Caco-2 (cell line): ENCODE data around the gene NRXN3. TPM values are rescaled to one million over a fixed set of nuclear protein-coding genes. Genes with fewer than 3 reads are reported as not detected.

Experiments
- BruUV-seq: library from RNA; stranded (reverse); fragments of 400-500 nt; replicated peaks from 2 replicates; lab custom pipeline; 2021; lab: Mats Ljungman, UMichigan
- CTCF ChIA-PET: fragments of 300-600 bp; sonication (Branson Sonifier 250); formaldehyde crosslinking; loops from one replicate; lab custom pipeline; 2022; ENCODE audit warnings: antibody characterized with exemption; lab: Charles Lee
- POLR2A ChIA-PET: fragments of 300-600 bp; sonication (Branson Sonifier 250); formaldehyde crosslinking; loops from one replicate; lab custom pipeline; 2022; ENCODE audit warnings: antibody characterized with exemption; lab: Charles Lee
- DNase-seq, 2 experiments: peaks; one replicate each; pipeline versions ENCODE4 v3.0.0 to v3.0.0-alpha.2; 2020 to 2022
- H3K27me3 ChIP-seq: replicated peaks from 2 replicates; pipeline ENCODE4 v1.6.0; 2011; ENCODE audit warnings: low read length; ENCODE audit not compliant: control insufficient read depth, insufficient read depth
- H3K36me3 ChIP-seq: 2 replicates; pipeline ENCODE4 v1.5.1; 2011; ENCODE audit warnings: low read length; ENCODE audit not compliant: control insufficient read depth, insufficient read depth
- H3K4me1 ChIP-seq: fragments of 250-450 bp; sonication (Bioruptor Pico); 2 replicates; pipeline ENCODE4 v1.5.1; 2020; ENCODE audit warnings: mild to moderate bottlenecking
- H3K4me3 ChIP-seq: 2 replicates; pipeline ENCODE4 v1.5.1; 2011; ENCODE audit warnings: low read depth, mild to moderate bottlenecking, control low read depth, low read length
- H3K9me3 ChIP-seq: fragments of 250-450 bp; sonication (Bioruptor Pico); 2 replicates; pipeline ENCODE4 v1.5.1; 2020; ENCODE audit warnings: mild to moderate bottlenecking, moderate library complexity
- H3K27ac Mint-ChIP-seq: one replicate; pipeline ENCODE4 v1.8.0; 2022; ENCODE audit warnings: mixed read lengths; ENCODE audit not compliant: unreplicated experiment
- H3K27me3 Mint-ChIP-seq: one replicate; pipeline ENCODE4 v1.8.0; 2022; ENCODE audit warnings: mixed read lengths; ENCODE audit not compliant: insufficient read depth, unreplicated experiment
- H3K36me3 Mint-ChIP-seq: one replicate; pipeline ENCODE4 v1.8.0; 2022; ENCODE audit warnings: mild to moderate bottlenecking, mixed read lengths; ENCODE audit not compliant: insufficient read depth, unreplicated experiment
- H3K4me1 Mint-ChIP-seq: one replicate; pipeline ENCODE4 v1.8.0; 2022; ENCODE audit warnings: low read depth, mixed read lengths; ENCODE audit not compliant: unreplicated experiment
- H3K4me3 Mint-ChIP-seq: one replicate; pipeline ENCODE4 v1.8.0; 2022; ENCODE audit warnings: mild to moderate bottlenecking, moderate library complexity, mixed read lengths; ENCODE audit not compliant: unreplicated experiment
- H3K9me3 Mint-ChIP-seq: one replicate; pipeline ENCODE4 v1.8.0; 2022; ENCODE audit warnings: mixed read lengths; ENCODE audit not compliant: unreplicated experiment
- CTCF ChIP-seq, 2 experiments: fragments of 200-600 bp in 1 of 2; IDR thresholded peaks; 1 replicate in 1 of 2; 2 replicates in 1 of 2; pipeline versions ENCODE4 v1.5.1 to v1.8.0; 2011 to 2022; ENCODE audit warnings: antibody characterized with exemption in 1 of 2, control low read depth in 1 of 2, inconsistent platforms in 1 of 2, low read depth in 1 of 2, low read length in 1 of 2, mild to moderate bottlenecking in 1 of 2, moderate library complexity in 1 of 2; ENCODE audit not compliant: insufficient read depth in 1 of 2, severe bottlenecking in 1 of 2, unreplicated experiment in 1 of 2
- intact Hi-C: fragments of 100-400 bp; cut with micrococcal nuclease; formaldehyde crosslinking; loops from one replicate; pipeline ENCODE4 v1.10.0; 2022; ENCODE audit not compliant: unreplicated experiment
- total RNA-seq: library from RNA; stranded (reverse); gene quantifications from 2 replicates; pipeline ENCODE4 v1.2.3, GENCODE V29; 2022

NRXN3 gene
- total RNA-seq, 1 experiment from 2014 or later: 12.4 TPM

GRCh38 chr14:78319887-78320635 lies 149.9 kb downstream of the NRXN3 start:
- TF ChIP-seq CTCF (IDR thresholded peaks at IDR 0.05; ENCODE audit: insufficient read depth in 1 of 2, low read depth in 1 of 2, low read length in 1 of 2, severe bottlenecking in 1 of 2, unreplicated experiment in 1 of 2): no peak
- Mint-ChIP-seq H3K36me3 (no peaks in the 10 kb centered on the region), H3K27me3 (peaks cover 27% of the 10 kb centered on the region), H3K4me3 (no peak overlapping the region), H3K9me3 (no peaks in the 10 kb centered on the region), H3K27ac (no peak overlapping the region), H3K4me1 (no peaks in the 10 kb centered on the region)
- no peak for DNase-seq
- CTCF ChIA-PET: no interaction called here
- no peaks in the 10 kb centered on the region for H3K4me1 ChIP-seq
- H3K9me3 ChIP-seq: no peaks in the 10 kb centered on the region
- H3K27me3 ChIP-seq: 0 out of 2 replicates have a peak, but pooled peaks cover 1% of the 10 kb centered on the region
- H3K4me3 ChIP-seq: no peak overlapping the region
- POLR2A ChIA-PET: no interaction called here
- intact Hi-C loops: no loop called here
- BruUV-seq: no TSS peak
- no peaks in the 10 kb centered on the region for H3K36me3 ChIP-seq

- Histone ChIP-seq H3K27me3 (peaks cover 1% of the 10 kb centered on the region; the same call in 1 of the 2 replicates), H3K4me3 (no peak overlapping the region), H3K9me3 (no peaks in the 10 kb centered on the region), H3K4me1 (no peaks in the 10 kb centered on the region), H3K36me3 (no peaks in the 10 kb centered on the region)
- H3K4me1 Mint-ChIP-seq: no peaks in the 10 kb centered on the region
- no peak for TF ChIP-seq CTCF (IDR thresholded peaks at IDR 0.05; ENCODE audit: insufficient read depth in 1 of 2, low read depth in 1 of 2, low read length in 1 of 2, severe bottlenecking in 1 of 2, unreplicated experiment in 1 of 2)
- H3K9me3 Mint-ChIP-seq: no peaks in the 10 kb centered on the region
- no TSS peak for BruUV-seq
- H3K27ac Mint-ChIP-seq: no peak overlapping the region
- DNase-seq: no peak
- H3K4me3 Mint-ChIP-seq: no peak overlapping the region
- ChIA-PET CTCF (no interaction called here), POLR2A (no interaction called here)
- H3K36me3 Mint-ChIP-seq: no peaks in the 10 kb centered on the region
- peaks cover 33% of the 10 kb centered on the region for H3K27me3 Mint-ChIP-seq
- intact Hi-C loops: no loop called here
Observed at GRCh38 chr14:78324353-78324752, 154.2 kb downstream of the NRXN3 start.

- Histone ChIP-seq H3K27me3 (no peaks in the 10 kb centered on the region; the same call in 1 of the 2 replicates), H3K36me3 (no peaks in the 10 kb centered on the region), H3K9me3 (no peaks in the 10 kb centered on the region), H3K4me3 (no peak overlapping the region), H3K4me1 (no peaks in the 10 kb centered on the region)
- Mint-ChIP-seq H3K27ac (no peak overlapping the region), H3K4me1 (no peaks in the 10 kb centered on the region), H3K4me3 (no peak overlapping the region), H3K9me3 (no peaks in the 10 kb centered on the region), H3K27me3 (peaks cover 24% of the 10 kb centered on the region), H3K36me3 (no peaks in the 10 kb centered on the region)
- intact Hi-C loops: no loop called here
- CTCF ChIA-PET: no interaction called here
- no TSS peak for BruUV-seq
- POLR2A ChIA-PET: no interaction called here
- TF ChIP-seq CTCF (IDR thresholded peaks at IDR 0.05; ENCODE audit: insufficient read depth in 1 of 2, low read depth in 1 of 2, low read length in 1 of 2, severe bottlenecking in 1 of 2, unreplicated experiment in 1 of 2): no peak
- DNase-seq: no peak
Observed at GRCh38 chr14:78325911-78326310, 155.7 kb downstream of the NRXN3 start.
